ENCODE results near the gene PTPRCAP.

The PTPRCAP gene

GRCh38 chr11:67409781-67410368 is 27.6 kb downstream of the PTPRCAP start:
- no peak for TF ChIP-seq CTCF (IDR thresholded peaks at IDR 0.05; ENCODE audit: borderline replicate concordance, insufficient read depth, low read depth, low read length)
- peak overlapping the region; percentile 49 for H3K4me3 ChIP-seq (ENCODE audit: low read depth, low read length)

- TF ChIP-seq CTCF (IDR thresholded peaks at IDR 0.05; ENCODE audit: borderline replicate concordance, insufficient read depth, low read depth, low read length): no peak
- H3K4me3 ChIP-seq (ENCODE audit: low read depth, low read length): peak overlapping the region; percentile 49
These were observed 28.2 kb downstream of the PTPRCAP start for GRCh38 chr11:67409261-67409666.

- H3K4me3 ChIP-seq (ENCODE audit: low read depth, low read length): peak overlapping the region; percentile 34
- no peak for TF ChIP-seq CTCF (IDR thresholded peaks at IDR 0.05; ENCODE audit: borderline replicate concordance, insufficient read depth, low read depth, low read length)
These were observed 28.9 kb downstream of the PTPRCAP start for GRCh38 chr11:67408437-67409200.

- no peak for TF ChIP-seq CTCF (IDR thresholded peaks at IDR 0.05; ENCODE audit: borderline replicate concordance, insufficient read depth, low read depth, low read length)
- no peak overlapping the region for H3K4me3 ChIP-seq (ENCODE audit: low read depth, low read length)
These were observed 29.8 kb downstream of the PTPRCAP start for GRCh38 chr11:67407688-67408163.

GRCh38 chr11:67406969-67407687 is 30.4 kb downstream of the PTPRCAP start:
- TF ChIP-seq CTCF (IDR thresholded peaks at IDR 0.05; ENCODE audit: borderline replicate concordance, insufficient read depth, low read depth, low read length): no peak
- H3K4me3 ChIP-seq (ENCODE audit: low read depth, low read length): no peak overlapping the region

- no peak overlapping the region for H3K4me3 ChIP-seq (ENCODE audit: low read depth, low read length)
- no peak for TF ChIP-seq CTCF (IDR thresholded peaks at IDR 0.05; ENCODE audit: borderline replicate concordance, insufficient read depth, low read depth, low read length)
These were observed 31.0 kb downstream of the PTPRCAP start for GRCh38 chr11:67406420-67406968.
